HG02943 (cell line): ENCODE measurements around the gene TBCD.

Source experiments
- ATAC-seq: cut with Tn5 transposase; IDR thresholded peaks from one replicate; pipeline ENCODE4 v1.9.1; 2021; ENCODE audit warnings: mild to moderate bottlenecking, low read depth, moderate library complexity; ENCODE audit not compliant: unreplicated experiment

Gene TBCD

GRCh38 chr17:82751571-82752370 is at the start of gene TBCD:
TBCD (plus strand) TSS chr17:82752065; CDS start chr17:82752194, 129 bp downstream.
- peak; percentile 65 for ATAC-seq

GRCh38 chr17:82702231-82702927 is 49.5 kb upstream of the TBCD start:
- ATAC-seq: no peak

- ATAC-seq: no peak
These were observed 48.7 kb upstream of the TBCD start for GRCh38 chr17:82703036-82703745.

GRCh38 chr17:82703935-82704865 is 47.7 kb upstream of the TBCD start:
- ATAC-seq: no peak

GRCh38 chr17:82704886-82705285 is 47.0 kb upstream of the TBCD start:
- no peak for ATAC-seq

GRCh38 chr17:82705756-82706155 is 46.1 kb upstream of the TBCD start:
- no peak for ATAC-seq

GRCh38 chr17:82709024-82709675 is 42.7 kb upstream of the TBCD start:
- no peak for ATAC-seq

GRCh38 chr17:82709676-82710498 is 42.0 kb upstream of the TBCD start:
- no peak for ATAC-seq

GRCh38 chr17:82710499-82711232 is 41.2 kb upstream of the TBCD start:
- ATAC-seq: no peak

- no peak for ATAC-seq
These were observed 38.7 kb upstream of the TBCD start for GRCh38 chr17:82713071-82713723.

GRCh38 chr17:82716203-82717010 is 35.5 kb upstream of the TBCD start, which contains the start of gene FN3KRP:
FN3KRP (plus strand) TSS chr17:82716706; CDS start chr17:82716756, 50 bp downstream.
- peak; percentile 51 for ATAC-seq

- ATAC-seq: no peak
These were observed 32.7 kb upstream of the TBCD start for GRCh38 chr17:82718986-82719685.

GRCh38 chr17:82720204-82720603 is 31.7 kb upstream of the TBCD start:
- ATAC-seq: no peak

GRCh38 chr17:82722341-82723013 is 29.4 kb upstream of the TBCD start:
- no peak for ATAC-seq

- no peak for ATAC-seq
These were observed 28.6 kb upstream of the TBCD start for GRCh38 chr17:82723169-82723807.
